Astrocyte (in vitro differentiated cells and primary cell): ENCODE data around the gene DIO3.

ENCODE experiments used
- CTCF ChIP-seq: IDR thresholded peaks from 2 replicates; pipeline ENCODE4 v1.5.1; 2011; ENCODE audit warnings: low read depth, mild to moderate bottlenecking, inconsistent platforms, low read length, moderate library complexity; ENCODE audit not compliant: insufficient read depth
- EZH2 ChIP-seq: IDR thresholded peaks from 2 replicates; pipeline ENCODE4 v1.6.1; 2012; ENCODE audit warnings: mild to moderate bottlenecking, low read length, inconsistent platforms; ENCODE audit not compliant: insufficient read depth

- TF ChIP-seq CTCF (no peak), EZH2 (no peak)
Measured at GRCh38 chr14:101583715-101584054, 22.4 kb downstream of the DIO3 start.
